DMS153 (cell line): ENCODE data around the gene LITAFD.
"Not testable (repeated sequence)": the region's sequence is repeated elsewhere in the genome, so short reads cannot be mapped to it uniquely, and the experiment has no call there.

ENCODE experiments used
- DNase-seq: peaks from one replicate; lab custom pipeline; 2025; lab: John Stamatoyannopoulos, UW

LITAFD gene

GRCh38 chr16:8882041-8882617 is at the start of gene LITAFD:
Gene LITAFD, plus strand, starts transcription at chr16:8882351. Its CDS starts 2,005 bp downstream, at chr16:8884356.
- DNase-seq = no peak

DNA sequence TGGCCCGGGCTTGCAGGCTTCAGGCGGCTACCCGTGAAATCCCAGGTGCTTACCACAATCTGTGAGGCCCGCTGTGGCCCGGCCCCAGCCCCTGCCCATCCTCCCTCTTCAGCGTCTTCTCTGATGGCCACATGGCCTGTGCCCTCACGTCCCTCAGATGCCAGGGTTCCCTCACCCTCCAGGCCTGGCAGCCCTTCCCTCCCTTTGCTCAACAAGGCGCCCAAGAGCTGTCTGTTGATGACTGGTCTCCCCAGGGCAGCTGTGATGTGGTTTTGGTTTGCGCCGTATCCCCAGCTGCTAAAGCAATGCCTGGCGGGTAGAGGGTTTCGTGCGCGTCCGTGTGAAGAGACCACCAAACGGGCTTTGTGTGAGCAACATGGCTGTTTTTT is 49.4 kb upstream of the LITAFD start:
- DNase-seq = no peak

DNA sequence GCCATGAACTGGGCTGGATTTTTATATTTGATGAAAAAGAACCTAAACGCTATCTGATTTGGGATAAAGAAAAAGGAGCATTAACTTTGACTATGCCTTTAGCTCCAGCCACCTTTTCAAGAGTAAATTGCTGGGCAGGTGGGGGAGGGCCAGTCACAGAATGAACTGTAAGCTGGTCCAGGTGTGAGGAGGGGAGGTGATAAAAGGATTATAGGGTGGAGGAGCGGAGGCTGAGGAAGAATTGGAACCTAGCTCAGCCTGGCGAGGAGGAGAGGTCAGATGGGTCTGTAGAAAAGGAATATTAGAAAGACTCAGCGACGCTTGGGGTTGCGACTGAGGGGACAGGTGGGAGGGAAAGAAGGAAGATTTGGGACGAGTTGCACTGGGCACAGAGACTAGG is 45.4 kb upstream of the LITAFD start:
- not testable (repeated sequence) for DNase-seq

GRCh38 chr16:8837594-8837993 is 44.6 kb upstream of the LITAFD start:
- not testable (repeated sequence) for DNase-seq

DNA sequence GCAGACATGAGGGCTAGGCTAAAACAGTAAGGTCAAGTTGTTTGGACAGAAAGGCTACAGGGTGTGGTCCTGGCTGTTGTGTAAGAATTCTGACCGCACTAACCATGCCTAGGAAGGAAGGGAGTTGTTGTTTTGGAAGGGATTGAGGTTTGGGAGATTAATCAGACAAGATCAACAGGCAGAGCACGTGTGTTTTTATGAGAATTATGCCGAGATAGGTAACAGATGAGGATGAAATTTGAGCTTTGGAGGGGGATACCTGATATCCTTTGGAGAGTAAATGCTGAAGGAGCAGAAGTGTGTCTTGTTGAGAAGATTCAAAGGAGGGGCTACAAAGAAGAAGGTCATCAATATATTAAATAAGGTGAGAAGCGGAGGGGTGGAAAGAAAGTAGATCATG is 40.1 kb upstream of the LITAFD start:
- DNase-seq = not testable (repeated sequence)

DNA sequence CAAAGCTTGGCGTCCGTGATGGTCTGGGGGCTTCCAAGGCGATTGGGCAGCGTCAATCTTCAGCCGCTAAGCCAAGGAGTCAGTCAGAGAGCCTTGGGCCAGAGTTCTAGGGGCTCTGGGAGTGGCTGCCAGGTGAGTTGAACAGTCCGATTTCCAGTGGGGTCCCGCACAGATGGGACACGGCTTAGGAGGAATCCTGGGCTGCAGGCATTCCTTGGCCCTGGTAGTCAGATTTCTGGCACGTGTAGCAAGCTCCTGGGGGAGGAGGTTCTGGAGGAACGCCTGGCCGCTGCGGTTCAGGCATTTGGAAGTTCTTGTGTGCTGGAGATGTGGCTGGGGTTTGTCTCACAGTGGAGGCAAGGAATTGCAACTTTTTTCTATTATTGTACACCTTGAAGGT is 38.9 kb upstream of the LITAFD start:
- DNase-seq = not testable (repeated sequence)

- DNase-seq = no peak
Observed at GRCh38 chr16:8845699-8846298, 36.4 kb upstream of the LITAFD start.

- DNase-seq = no peak
Observed at GRCh38 chr16:8846401-8846932, 35.7 kb upstream of the LITAFD start.

GRCh38 chr16:8847145-8847544 is 35.0 kb upstream of the LITAFD start:
- no peak for DNase-seq

GRCh38 chr16:8847623-8848022 is 34.5 kb upstream of the LITAFD start:
- DNase-seq = no peak

- no peak for DNase-seq
Observed at GRCh38 chr16:8848231-8848938, 33.8 kb upstream of the LITAFD start.

DNA sequence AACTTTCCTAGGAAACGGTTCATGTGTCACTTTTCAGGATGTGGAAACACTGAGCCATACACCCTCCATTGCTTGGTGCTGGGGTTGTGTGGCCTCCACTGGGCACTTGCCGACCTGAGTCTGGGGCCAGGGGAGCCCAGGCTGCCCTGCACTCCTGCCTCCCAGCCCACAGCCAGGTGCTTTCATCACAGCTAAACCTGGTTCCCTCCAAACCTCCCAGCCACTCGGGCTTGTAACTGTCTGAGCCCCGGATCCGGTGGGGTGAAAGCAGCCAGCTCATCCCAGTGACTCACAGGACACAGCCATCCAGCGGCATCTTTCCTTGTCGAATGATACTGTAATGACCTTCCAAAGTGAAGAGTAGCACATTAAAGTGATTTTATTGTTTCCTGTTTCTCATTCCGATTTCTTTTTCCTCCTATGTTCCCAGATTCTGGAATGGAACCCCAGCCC is 33.2 kb upstream of the LITAFD start:
- no peak for DNase-seq

- DNase-seq = no peak
Observed at GRCh38 chr16:8849411-8850011, 32.6 kb upstream of the LITAFD start.

DNA sequence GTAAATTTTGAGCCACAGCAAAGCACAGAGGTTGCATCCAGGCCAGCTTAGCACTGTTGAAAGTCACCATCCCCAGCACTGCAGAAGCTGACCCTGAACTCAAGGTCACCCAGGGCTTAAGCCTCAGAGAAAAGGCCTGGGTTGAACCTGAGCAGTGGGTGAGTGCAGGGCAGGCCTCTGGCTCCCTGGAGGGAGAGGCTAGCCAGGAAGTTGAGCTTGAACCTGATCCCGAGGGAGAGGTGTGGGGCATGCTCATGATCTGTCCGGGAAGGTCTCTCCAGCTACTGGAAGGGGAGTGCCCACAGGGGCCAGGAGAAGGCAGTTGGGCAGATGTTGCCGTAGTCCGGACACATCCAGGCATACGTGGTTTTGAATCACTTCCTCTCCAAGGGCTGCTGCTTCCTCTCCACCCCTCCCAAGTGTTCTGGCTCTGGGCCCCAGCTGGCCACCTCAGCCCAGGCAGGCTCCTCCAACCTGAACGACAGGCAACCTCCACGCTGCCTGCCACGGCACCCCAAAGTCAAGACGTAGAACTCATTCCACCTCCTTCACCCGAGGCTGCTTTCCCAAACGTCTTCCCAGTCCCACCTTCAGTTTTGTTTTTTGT is 31.8 kb upstream of the LITAFD start:
- no peak for DNase-seq

DNA sequence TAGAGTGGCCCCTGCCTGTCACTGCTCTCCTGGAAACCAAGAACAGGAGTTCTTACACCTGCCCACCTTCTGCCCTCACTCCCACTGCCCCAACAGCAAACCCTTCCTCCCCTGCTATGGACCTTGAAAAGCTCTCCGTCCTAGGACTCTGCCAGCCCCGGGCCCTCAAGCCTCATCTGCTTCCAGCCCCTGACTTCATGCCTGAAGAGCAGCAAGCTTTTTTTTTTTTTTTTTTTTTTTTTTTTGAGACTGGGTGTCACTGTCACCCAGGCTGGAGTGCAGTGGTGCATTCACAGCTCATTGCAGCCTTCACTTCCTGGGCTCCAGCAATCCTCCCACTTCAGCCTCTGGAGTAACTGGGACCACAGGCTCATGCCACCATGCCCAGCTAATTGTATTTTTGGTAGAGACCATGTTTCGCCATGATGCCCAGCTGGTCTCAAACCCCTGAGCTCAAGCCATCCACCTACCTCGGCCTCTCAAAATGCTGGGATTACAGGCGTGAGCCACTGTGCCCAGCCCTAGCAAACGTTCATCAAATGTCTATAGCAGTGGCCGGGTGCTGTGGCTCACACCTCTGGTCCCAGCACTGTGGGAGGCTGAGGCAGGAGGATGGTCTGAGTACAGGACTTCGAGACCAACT is 30.3 kb upstream of the LITAFD start:
- DNase-seq = no peak

DNA sequence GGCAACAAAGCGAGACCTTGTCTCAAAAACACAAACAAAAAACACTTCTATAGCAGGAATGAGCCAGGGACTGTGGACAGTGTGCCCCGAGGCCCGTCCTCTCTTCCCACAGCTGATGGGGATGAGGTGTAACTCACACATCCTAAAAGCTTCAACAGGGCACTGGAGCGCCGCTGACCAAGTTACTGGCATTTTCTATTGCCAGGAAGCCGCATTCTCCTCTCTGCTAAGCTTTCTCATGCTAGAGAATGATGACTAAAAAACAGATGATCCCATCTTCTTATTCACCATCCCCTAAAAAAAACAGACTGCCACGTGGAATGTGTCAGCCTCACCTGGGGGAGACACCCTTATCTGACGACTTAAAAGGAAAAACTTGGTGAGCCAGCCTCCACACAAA is 29.6 kb upstream of the LITAFD start:
- no peak for DNase-seq

DNA sequence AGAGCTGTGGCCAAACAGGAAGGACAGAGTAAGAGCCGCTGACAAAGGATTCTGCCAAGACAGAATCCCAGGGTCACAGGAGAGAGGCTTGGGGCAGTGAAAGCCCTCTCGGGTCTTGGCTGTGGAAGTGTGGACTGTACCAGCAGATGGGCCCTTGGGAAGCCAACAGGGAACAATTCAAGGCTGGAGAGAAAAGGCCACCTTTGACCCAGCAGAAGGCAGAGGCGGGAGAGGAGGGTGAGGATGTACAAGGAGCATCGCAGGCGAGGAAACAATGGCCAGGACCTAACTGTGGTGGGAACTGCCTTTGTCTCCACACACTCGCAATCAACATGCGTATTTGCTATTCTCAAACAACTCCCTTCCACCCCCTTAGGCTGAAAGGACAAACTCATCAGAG is 29.0 kb upstream of the LITAFD start:
- DNase-seq = no peak

DNA sequence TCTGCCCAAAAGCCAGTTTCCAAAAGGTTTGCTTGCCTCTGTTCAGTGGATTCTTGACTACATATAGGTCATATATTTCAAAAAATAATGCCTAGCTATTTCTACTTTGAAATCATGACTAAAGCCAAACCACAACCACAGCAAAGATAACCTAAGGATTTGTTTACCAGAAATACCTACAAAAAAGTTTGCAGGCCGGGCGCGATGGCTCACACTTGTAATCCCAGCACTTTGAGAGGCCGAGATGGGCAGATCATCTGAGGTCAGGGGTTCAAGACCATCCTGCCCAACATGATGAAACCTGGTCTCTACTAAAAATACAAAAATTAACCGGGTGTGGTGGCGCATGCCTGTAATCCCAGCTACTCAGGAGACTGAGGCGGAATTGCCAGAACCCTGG is 28.5 kb upstream of the LITAFD start:
- no peak for DNase-seq

DNA sequence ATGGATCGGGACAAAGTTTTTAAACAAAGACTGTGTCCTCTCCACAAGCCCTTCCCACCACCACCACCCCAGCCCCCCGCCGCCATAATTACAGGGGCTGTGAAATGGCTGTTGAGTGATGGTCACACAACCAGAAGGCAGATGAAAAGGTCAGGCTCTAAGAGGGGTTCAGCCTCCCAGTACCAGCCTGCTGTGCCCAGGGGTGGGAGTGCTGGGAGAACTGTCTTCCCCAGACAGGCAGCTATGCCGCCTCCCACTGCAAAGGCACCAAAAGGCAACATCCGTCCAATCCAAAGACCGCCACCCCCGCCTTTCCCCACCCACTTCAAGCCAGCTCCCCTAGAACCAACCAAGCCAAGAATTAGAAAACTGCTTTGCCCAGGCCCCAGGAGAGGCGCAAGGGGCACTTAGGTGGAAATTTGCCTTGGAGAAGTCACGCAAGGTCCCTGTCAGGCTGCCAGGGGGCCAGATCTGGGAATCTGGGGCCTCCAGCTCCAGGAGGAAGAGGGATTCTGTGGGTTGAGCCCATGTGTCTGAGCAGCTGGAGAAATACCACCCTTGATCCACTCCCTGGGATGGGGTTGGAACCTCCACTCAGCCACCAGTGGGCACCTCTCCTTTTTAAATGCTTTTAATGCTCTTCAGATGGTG is 27.7 kb upstream of the LITAFD start:
- no peak for DNase-seq

DNA sequence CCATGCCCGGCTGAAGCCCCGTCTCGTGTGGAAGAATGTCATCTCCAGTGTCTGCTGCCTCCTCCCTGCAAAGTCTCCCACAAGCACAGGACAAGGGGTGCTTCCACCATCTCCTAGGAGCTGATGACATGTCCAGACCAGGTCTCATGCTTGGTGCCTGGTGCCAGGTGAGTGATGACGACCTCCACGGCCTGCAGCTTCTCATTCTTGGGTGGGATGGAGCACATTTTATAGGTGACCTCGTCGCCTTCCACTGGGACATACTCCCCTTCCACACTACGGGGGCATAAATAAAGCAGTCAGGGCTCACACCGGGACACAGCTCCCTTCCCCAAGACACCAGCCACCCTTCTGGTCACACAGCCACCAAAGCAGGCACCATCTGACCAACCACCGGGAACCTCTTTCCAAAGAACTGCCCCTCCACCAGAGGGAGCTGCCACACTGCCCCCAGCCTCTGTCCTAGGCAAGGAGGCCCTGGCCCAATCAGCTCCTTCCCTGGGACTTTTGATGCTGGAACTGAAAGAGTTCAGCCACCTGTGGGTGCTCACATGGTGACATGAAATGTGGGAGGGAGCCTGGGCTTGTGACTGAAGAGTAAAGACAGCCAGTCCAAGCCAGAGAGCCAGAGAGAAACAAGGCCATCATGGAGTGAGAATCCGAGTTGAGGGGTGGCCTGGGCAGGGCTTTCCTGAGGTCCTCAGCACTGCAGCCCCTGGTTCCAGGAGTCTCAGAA is 26.9 kb upstream of the LITAFD start:
- DNase-seq = no peak

GRCh38 chr16:8855972-8856371 is 26.2 kb upstream of the LITAFD start:
- no peak for DNase-seq
